Measurements from ENCODE around the gene SUMO2.

SUMO2 gene

DNA sequence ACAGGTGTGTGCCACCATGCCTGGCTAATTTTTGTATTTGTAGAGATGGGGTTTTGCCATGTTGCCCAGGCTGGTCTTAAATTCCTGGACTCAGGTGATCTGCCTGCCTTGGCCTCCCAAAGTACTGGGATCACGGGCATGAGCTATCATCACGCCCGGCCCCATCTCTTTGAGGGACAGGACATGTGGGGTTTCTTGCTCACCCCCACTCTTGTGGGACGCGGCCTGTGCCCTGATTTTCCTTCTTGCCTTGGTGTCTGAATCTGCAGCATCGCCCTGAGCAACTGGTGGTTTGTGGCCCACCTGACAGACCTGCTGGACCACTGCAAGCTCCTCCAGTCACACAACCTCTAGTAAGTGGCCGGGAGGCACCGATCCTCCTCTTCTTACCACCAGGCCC lies 48.3 kb upstream of the SUMO2 start:
- TF ChIP-seq SCRT2 (tag by site-specific recombination; IDR thresholded peaks at IDR 0.05) (peak; percentile 86), SCRT1 (tag by site-specific recombination; IDR thresholded peaks at IDR 0.05; ENCODE audit: borderline replicate concordance) (peak; percentile 49; the same call in 1 of the 2 replicates), ZFP69B (tag by site-specific recombination; IDR thresholded peaks at IDR 0.05) (no peak), ZNF302 (tag by site-specific recombination; IDR thresholded peaks at IDR 0.05; ENCODE audit: low read depth) (no peak), ZNF76 (tag by site-specific recombination; IDR thresholded peaks at IDR 0.05; ENCODE audit: borderline replicate concordance, low read depth) (no peak)
- Histone ChIP-seq H3K4me3 (ENCODE audit: low read depth, low read length) (no peak overlapping the region), H3K9me3 (ENCODE audit: control insufficient read depth, insufficient read depth, low read depth, low read length) (no peaks in the 10 kb centered on the region), H3K4me1 (ENCODE audit: control insufficient read depth, insufficient read depth, low read length) (no peaks in the 10 kb centered on the region), H3K36me3 (ENCODE audit: control insufficient read depth in 2 of 2, insufficient read depth in 1 of 2, low read length in 2 of 2) (peaks cover 70 to 92% of the 10 kb centered on the region in 2 experiments), H3K27ac (ENCODE audit: extremely low read depth, low read depth, low read length) (no peak overlapping the region)
- ChIA-PET POLR2A (interaction anchor here (0.5 to 1.9 kb wide), 2 partner anchors 11 to 175 kb away, joined by 3 to 5 read pairs; partner anchors contain the start of gene GRB2), CTCF (interaction anchor here (0.6 to 5.7 kb wide), 5 partner anchors 9 to 273 kb away, joined by 3 to 54 read pairs (median 4); no protein-coding TSS in a partner anchor)

GRCh38 chr17:75228847-75229246 lies 46.1 kb upstream of the SUMO2 start:
- no peak for TF ChIP-seq ZNF37A (tag by site-specific recombination; IDR thresholded peaks at IDR 0.05)
- TF ChIP-seq ZNF558 (tag by site-specific recombination; IDR thresholded peaks at IDR 0.05), result no peak
- no peak for TF ChIP-seq ZNF354C (tag by site-specific recombination; IDR thresholded peaks at IDR 0.05; ENCODE audit: borderline replicate concordance, low read depth)
- 0 out of 2 replicates have a peak, but pooled peaks have one; percentile 36 for TF ChIP-seq PRDM4 (tag by site-specific recombination; IDR thresholded peaks at IDR 0.05)
- TF ChIP-seq, protein P1, sequence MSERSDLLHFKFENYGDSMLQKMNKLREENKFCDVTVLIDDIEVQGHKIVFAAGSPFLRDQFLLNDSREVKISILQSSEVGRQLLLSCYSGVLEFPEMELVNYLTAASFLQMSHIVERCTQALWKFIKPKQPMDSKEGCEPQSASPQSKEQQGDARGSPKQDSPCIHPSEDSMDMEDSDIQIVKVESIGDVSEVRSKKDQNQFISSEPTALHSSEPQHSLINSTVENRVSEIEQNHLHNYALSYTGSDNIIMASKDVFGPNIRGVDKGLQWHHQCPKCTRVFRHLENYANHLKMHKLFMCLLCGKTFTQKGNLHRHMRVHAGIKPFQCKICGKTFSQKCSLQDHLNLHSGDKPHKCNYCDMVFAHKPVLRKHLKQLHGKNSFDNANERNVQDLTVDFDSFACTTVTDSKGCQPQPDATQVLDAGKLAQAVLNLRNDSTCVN (tag by site-specific recombination; optimal IDR thresholded peaks at IDR 0.05), result no peak
- peaks cover 64 to 92% of the 10 kb centered on the region in 2 experiments for H3K36me3 ChIP-seq (ENCODE audit: control insufficient read depth in 2 of 2, insufficient read depth in 1 of 2, low read length in 2 of 2)
- no peaks in the 10 kb centered on the region for H3K9me3 ChIP-seq (ENCODE audit: control insufficient read depth, insufficient read depth, low read depth, low read length)
- ChIA-PET CTCF (interaction anchor here (1.8 to 5.7 kb wide), 3 partner anchors 11 to 183 kb away, joined by 5 to 54 read pairs (median 6); no protein-coding TSS in a partner anchor), POLR2A (interaction anchor here (0.9 to 2.8 kb wide), 5 partner anchors 8 to 119 kb away, joined by 3 to 16 read pairs (median 3); partner anchors contain the start of gene ARMC7)
- no peaks in the 10 kb centered on the region for H3K4me1 ChIP-seq (ENCODE audit: control insufficient read depth, insufficient read depth, low read length)
- no peak overlapping the region for H3K4me3 ChIP-seq (ENCODE audit: low read depth, low read length)
- peak overlapping the region; percentile 9; the same call in 1 of the 2 replicates for H3K27ac ChIP-seq (ENCODE audit: extremely low read depth, low read depth, low read length)

DNA sequence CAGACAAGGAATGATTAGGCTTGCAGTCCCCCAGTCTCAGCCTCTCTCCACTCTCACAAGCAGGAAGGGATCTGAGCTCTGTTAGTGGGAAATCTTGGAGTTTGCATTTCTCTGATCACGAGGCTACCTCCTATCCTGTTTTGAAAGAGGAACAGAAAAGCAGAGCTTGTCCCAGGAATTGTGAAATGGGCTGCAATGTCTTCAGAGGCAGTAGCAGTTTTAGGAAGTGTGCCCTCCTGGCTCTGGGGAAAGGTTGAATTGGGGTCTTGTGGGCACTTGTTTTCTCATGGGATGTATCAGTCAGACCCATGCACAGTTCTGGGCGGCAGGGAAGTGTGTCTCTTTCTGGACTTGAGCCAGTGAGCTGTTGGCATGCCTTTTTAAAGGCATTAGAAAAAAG lies 45.5 kb upstream of the SUMO2 start:
- TF ChIP-seq ZNF311 (tag by site-specific recombination; IDR thresholded peaks at IDR 0.05; ENCODE audit: borderline replicate concordance) (no peak), ZNF394 (tag by site-specific recombination; IDR thresholded peaks at IDR 0.05; ENCODE audit: borderline replicate concordance) (no peak), ZNF138 (tag by site-specific recombination; IDR thresholded peaks at IDR 0.05; ENCODE audit: borderline replicate concordance) (no peak), CTCF (tag by site-specific recombination; IDR thresholded peaks at IDR 0.05) (no peak), KLF9 (tag by site-specific recombination; IDR thresholded peaks at IDR 0.05; ENCODE audit: low read depth) (no peak), ZNF169 (tag by site-specific recombination; IDR thresholded peaks at IDR 0.05) (no peak)
- TF ChIP-seq, protein P2, sequence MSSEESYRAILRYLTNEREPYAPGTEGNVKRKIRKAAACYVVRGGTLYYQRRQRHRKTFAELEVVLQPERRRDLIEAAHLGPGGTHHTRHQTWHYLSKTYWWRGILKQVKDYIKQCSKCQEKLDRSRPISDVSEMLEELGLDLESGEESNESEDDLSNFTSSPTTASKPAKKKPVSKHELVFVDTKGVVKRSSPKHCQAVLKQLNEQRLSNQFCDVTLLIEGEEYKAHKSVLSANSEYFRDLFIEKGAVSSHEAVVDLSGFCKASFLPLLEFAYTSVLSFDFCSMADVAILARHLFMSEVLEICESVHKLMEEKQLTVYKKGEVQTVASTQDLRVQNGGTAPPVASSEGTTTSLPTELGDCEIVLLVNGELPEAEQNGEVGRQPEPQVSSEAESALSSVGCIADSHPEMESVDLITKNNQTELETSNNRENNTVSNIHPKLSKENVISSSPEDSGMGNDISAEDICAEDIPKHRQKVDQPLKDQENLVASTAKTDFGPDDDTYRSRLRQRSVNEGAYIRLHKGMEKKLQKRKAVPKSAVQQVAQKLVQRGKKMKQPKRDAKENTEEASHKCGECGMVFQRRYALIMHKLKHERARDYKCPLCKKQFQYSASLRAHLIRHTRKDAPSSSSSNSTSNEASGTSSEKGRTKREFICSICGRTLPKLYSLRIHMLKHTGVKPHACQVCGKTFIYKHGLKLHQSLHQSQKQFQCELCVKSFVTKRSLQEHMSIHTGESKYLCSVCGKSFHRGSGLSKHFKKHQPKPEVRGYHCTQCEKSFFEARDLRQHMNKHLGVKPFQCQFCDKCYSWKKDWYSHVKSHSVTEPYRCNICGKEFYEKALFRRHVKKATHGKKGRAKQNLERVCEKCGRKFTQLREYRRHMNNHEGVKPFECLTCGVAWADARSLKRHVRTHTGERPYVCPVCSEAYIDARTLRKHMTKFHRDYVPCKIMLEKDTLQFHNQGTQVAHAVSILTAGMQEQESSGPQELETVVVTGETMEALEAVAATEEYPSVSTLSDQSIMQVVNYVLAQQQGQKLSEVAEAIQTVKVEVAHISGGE (tag by site-specific recombination; conservative IDR thresholded peaks at IDR 0.05; ENCODE audit: low read depth), result no peak
- CTCF ChIA-PET, result interaction anchor here (1.8 to 5.7 kb wide), 3 partner anchors 12 to 184 kb away, joined by 5 to 54 read pairs (median 6); no protein-coding TSS in a partner anchor
- POLR2A ChIA-PET, result interaction anchor here (0.9 to 2.8 kb wide), 4 partner anchors 9 to 119 kb away, joined by 3 to 16 read pairs (median 3); partner anchors contain the start of gene ARMC7
- no peaks in the 10 kb centered on the region for H3K4me1 ChIP-seq (ENCODE audit: control insufficient read depth, insufficient read depth, low read length)
- no peak overlapping the region for H3K27ac ChIP-seq (ENCODE audit: extremely low read depth, low read depth, low read length)
- peaks cover 65 to 97% of the 10 kb centered on the region in 2 experiments for H3K36me3 ChIP-seq (ENCODE audit: control insufficient read depth in 2 of 2, insufficient read depth in 1 of 2, low read length in 2 of 2)
- H3K9me3 ChIP-seq (ENCODE audit: control insufficient read depth, insufficient read depth, low read depth, low read length), result no peaks in the 10 kb centered on the region
- no peak overlapping the region for H3K4me3 ChIP-seq (ENCODE audit: low read depth, low read length)
